ENCODE results near the gene ATPAF1. TPM values are rescaled to one million over a fixed set of nuclear protein-coding genes. Genes with fewer than 3 reads are reported as not detected.
"Not testable (repeated sequence)": the region's sequence is repeated elsewhere in the genome, so short reads cannot be mapped to it uniquely, and the experiment has no call there.

The ATPAF1 gene
- total RNA-seq, 1 donor from 2014 or later, result 52.3 TPM

DNA sequence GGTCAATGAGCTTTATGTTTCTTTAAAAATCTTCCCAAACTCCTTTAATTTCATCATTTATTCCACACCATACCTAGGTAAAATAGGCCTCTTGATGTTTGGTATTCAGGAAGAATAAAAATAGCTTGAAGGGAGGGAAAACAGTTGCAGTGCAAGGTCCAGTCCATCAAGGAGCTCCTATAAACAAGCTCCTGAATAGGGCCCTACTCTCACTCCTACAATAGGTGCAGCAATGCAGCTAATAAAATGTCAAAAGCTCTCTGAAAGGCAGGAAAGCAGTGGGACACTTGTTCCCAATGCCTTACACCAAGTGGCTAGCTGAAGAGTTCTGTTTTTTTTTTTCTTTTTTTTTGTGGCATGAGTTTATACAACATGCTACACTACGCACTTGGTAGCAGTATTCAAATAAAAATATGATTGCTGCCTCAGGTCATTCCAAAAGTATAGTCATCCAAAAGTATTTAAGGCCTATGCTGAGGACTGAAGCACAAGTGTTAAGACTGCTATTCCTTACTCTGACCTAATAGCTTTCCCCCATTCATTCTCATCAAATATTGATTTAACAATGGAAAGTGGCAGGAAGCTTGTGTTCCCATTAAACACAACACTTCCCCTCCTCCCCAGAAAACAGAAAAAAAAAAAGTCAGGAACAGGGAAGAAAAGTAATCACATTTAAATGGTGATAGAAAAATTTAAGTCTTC lies 13.3 kb upstream of the ATPAF1 start:
- DNase-seq (ENCODE audit: low spot score), result no peak

- DNase-seq (ENCODE audit: low spot score), result no peak
Measured at GRCh38 chr1:46679789-46680573, 11.8 kb upstream of the ATPAF1 start.

GRCh38 chr1:46677339-46677738 lies 9.2 kb upstream of the ATPAF1 start:
- DNase-seq (ENCODE audit: low spot score), result no peak

- DNase-seq (ENCODE audit: low spot score), result no peak
Measured at GRCh38 chr1:46676531-46676930, 8.4 kb upstream of the ATPAF1 start.

- DNase-seq (ENCODE audit: low spot score), result no peak
Measured at GRCh38 chr1:46675549-46676314, 7.6 kb upstream of the ATPAF1 start.

- no peak for DNase-seq (ENCODE audit: low spot score)
Measured at GRCh38 chr1:46673749-46674182, 5.6 kb upstream of the ATPAF1 start.

DNA sequence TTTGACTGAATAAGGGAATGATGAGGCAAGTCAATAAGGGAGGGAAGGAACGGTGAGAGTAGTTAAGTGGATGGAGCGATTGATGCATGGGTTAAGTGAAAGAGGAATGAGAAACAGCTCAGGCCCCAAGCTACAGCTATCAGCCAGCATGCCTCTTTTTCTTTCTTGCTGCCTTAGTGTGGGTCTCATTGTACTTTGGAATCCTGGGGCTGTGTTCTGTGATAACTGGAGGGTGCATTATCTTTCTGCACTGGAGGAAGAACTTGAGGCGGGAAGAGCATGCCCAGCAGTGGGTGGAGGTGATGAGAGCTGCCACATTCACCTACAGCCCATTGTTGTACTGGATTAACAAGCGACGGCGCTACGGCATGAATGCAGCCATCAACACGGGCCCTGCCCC lies 4.5 kb upstream of the ATPAF1 start:
- DNase-seq (ENCODE audit: low spot score), result no peak

DNA sequence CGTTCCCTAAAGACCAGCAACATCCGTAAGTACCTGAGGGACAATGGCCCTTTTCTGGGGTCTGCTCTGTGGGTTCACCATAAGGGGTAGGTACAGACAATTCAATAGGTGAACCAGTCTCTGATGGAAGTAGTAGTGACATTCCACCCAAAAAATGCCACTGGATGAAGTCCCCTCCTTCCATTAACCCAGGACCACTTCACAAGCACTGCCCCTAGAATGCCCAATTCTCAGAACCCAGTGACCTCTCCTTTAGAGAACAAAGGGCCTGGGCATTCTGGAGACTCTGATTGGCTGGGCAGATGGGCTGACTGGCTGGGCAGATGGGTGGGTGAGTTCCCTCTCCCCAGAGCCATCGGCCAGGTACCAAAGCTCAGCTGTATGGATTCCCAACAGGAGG lies 3.4 kb upstream of the ATPAF1 start, which contains the start of gene TEX38:
TSS of gene TEX38 (plus strand) at position 301 of the 400 bp plus-strand sequence. CDS start at position 382, 81 bp downstream.
- DNase-seq (ENCODE audit: low spot score), result no peak

DNA sequence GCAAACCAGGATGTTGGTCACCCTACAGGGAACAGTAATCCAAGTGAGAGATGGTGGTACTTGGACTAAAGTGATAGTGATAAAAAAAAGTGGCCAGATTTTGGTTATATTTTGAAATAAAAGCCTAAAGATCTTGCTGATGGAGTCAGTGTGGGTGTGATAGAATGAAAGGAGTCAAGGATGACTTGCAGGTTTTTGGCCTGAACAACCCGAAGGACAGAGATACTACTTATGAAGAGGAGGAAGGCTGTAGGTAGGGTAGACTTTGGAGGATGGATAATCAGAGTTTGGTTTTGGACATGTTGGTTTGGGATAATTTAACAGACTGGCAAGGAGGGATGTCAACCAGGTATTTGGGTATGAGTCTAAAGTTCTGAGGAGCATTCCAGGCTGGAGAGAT lies 2.0 kb upstream of the ATPAF1 start:
- no peak for DNase-seq (ENCODE audit: low spot score)

GRCh38 chr1:46665983-46666382 lies 2.2 kb downstream of the ATPAF1 start:
- DNase-seq (ENCODE audit: low spot score), result no peak

- DNase-seq (ENCODE audit: low spot score), result not testable (repeated sequence)
Measured at GRCh38 chr1:46662919-46663318, 5.2 kb downstream of the ATPAF1 start.

GRCh38 chr1:46660116-46660515 lies 8.0 kb downstream of the ATPAF1 start:
- not testable (repeated sequence) for DNase-seq (ENCODE audit: low spot score)

DNA sequence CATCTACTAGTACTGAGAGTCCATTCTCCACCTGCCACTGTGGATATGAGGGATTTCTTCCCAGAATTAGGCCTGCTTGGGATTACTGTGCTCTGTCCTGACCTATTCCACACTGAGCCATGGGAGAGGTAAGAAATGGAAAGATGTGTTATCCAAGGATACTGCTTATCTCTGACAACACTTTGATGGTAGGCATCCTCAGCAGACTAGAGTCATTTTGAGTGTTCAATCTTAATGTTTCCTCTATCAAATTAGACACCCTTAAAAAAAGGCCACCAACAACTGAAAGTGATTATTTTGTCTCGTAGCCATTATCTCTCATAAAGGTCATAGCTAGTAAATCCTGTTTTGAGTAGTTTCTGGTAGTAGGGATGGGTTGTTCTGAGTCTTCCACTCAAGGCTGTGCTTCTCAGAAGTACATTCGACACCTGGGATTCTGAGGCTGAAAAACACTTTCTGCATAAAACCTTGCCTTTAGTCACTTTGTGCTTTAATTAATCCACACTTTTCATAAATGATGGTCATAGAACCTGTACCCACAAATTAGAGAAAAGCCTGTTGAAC lies 8.8 kb downstream of the ATPAF1 start:
- DNase-seq (ENCODE audit: low spot score), result no peak

- DNase-seq (ENCODE audit: low spot score), result no peak
Measured at GRCh38 chr1:46657775-46658174, 10.4 kb downstream of the ATPAF1 start.

- DNase-seq (ENCODE audit: low spot score), result no peak
Measured at GRCh38 chr1:46656643-46657042, 11.5 kb downstream of the ATPAF1 start.

GRCh38 chr1:46655848-46656247 lies 12.3 kb downstream of the ATPAF1 start:
- no peak for DNase-seq (ENCODE audit: low spot score)

GRCh38 chr1:46654698-46655097 lies 13.5 kb downstream of the ATPAF1 start:
- DNase-seq (ENCODE audit: low spot score), result not testable (repeated sequence)

DNA sequence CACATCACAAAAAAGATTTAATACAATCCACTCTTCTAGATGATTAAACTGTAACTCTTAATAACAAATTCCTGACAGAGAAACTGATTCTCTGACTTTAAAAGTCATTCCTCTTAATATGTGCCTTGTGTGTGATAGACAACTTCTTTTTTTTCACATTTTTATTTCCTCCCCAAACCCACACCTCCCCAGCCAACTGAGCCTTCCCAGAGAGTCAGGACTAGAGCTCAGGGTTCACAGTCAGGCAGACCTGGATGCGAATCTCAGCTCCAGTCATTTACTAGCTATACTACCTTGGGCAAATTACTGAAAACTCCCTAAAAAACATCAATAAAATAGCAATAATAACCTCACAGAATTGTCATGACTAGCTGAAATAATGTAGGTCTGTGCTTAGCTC lies 14.2 kb downstream of the ATPAF1 start:
- DNase-seq (ENCODE audit: low spot score), result no peak

DNA sequence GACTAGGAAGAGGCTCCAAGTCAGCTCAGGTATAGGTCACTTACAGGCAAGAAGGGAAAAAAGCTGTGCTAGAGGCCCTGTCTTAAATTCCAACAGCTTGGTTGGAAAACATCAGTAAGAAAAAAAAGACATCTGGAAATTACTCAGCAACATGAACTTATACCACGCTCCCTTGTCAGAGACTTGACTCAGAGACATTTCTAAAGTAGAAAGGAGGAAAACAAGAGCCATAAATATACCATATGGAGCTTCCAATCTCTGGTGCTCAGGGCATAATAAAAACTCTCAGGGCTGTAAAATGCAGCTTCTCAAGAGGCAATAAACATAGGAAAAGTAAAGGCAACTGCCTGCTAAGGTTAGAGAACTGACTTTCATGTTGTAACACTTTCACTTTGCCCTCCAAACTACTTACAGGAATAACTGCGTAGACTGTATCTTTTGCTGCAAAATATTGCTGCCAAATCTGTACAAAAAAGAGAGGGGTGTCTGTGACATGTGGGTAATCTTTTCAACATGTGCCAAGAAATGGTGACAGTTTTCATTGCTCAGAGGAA lies 14.7 kb downstream of the ATPAF1 start:
- no peak for DNase-seq (ENCODE audit: low spot score)

DNA sequence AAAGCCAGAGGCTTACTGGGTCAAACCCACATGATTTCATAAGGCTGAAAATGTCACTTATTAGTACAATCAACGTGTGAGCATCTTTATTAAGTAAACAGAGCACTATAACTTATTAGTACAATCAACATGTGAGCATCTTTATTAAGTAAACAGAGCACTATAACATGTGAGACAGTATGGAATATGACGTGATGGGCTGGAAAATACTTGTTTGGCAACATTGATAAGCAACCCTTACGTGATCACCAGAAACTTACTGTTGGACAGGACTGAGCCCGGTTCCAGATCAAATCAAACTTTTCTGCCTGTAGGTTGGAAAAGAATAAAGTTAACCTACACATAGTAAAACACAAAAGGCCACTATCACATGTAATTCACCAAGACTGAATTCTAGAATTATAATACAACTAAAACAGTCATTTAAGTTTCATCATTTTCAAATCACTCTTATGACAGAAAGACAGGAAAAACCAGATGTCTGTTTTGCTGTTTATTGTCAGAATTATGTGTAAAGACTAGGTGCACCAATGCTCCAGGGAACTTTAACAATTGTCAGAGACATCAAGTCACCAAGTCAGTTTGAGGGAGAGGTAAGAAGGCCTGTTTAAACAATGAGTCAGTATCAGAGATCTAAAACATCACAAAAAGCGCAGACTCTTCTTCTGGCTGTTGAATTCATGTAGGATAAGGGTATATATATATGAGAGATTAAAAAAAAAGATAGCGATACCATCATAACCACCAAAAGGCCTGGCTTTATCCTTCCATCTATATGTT lies 15.7 kb downstream of the ATPAF1 start:
- no peak for DNase-seq (ENCODE audit: low spot score)

Data from mesenteric fat pad (tissue), 1 donor.